HCT116 (cell line): ENCODE results near the gene LDLRAD4. TPM values are rescaled to one million over a fixed set of nuclear protein-coding genes. Genes with fewer than 3 reads are reported as not detected.

Source experiments
- ATAC-seq: fragments of 200-7000 bp; cut with Tn5 transposase; 2 replicates; pipeline ENCODE4 v1.9.1; 2020; ENCODE audit warnings: mild to moderate bottlenecking, moderate library complexity
- BruUV-seq: library from RNA; stranded (reverse); fragments of 400-500 nt; replicated peaks from 2 replicates; lab custom pipeline; 2021; lab: Mats Ljungman, UMichigan
- CTCF ChIA-PET: fragments of 300-600 bp; sonication (Branson Sonifier 250); formaldehyde crosslinking; loops from one replicate; lab custom pipeline; 2021; ENCODE audit warnings: antibody characterized with exemption; lab: Charles Lee
- POLR2A ChIA-PET: fragments of 300-600, 350-600 bp; sonication (Branson Sonifier 250); formaldehyde crosslinking; loops from one replicate; lab custom pipeline; 2021; ENCODE audit warnings: antibody characterized with exemption; lab: Charles Lee
- RAD21 ChIA-PET, 2 experiments: fragments of 300-600 bp; sonication (Branson Sonifier 250); formaldehyde crosslinking; loops; one replicate each; lab custom pipeline; 2023; ENCODE audit warnings: low total read pairs in 2 of 2; ENCODE audit not compliant: uncharacterized antibody in 2 of 2, unreplicated experiment in 2 of 2, low non-redundant PET in 1 of 2; lab: Charles Lee
- DNase-seq: peaks from one replicate; pipeline ENCODE4 v3.0.0-alpha.2; 2010; ENCODE audit warnings: low read depth, low spot score
- H2AFZ ChIP-seq: fragments of 200-600 bp; shearing (Covaris generic), sonication (generic); 2 replicates; pipeline ENCODE4 v1.6.1; 2017; ENCODE audit warnings: low read depth, mixed run types, mixed read lengths, antibody characterized with exemption, low read length; ENCODE audit not compliant: poor library complexity, severe bottlenecking
- H3K27ac ChIP-seq: 2 replicates; pipeline ENCODE4 v1.5.1; 2012; ENCODE audit warnings: low read depth, low read length
- H3K27me3 ChIP-seq: fragments of 200-600 bp; sonication (generic); 2 replicates; pipeline ENCODE4 v1.6.1; 2016; ENCODE audit warnings: mixed run types, low read length, mixed read lengths; ENCODE audit not compliant: insufficient read depth
- H3K36me3 ChIP-seq, 2 experiments: fragments of 200-500 bp in 1 of 2; fragments of 200-600 bp in 1 of 2; sonication (Bioruptor generic) in 1 of 2; sonication (generic) in 1 of 2; 2 replicates each; pipeline versions ENCODE4 v1.5.1 to v1.6.1; 2014 to 2016; ENCODE audit warnings: low read length in 2 of 2, inconsistent platforms in 1 of 2, mixed read lengths in 1 of 2, mixed run types in 1 of 2; ENCODE audit not compliant: insufficient read depth in 2 of 2, control insufficient read depth in 1 of 2
- H3K4me1 ChIP-seq, 2 experiments: fragments of 200-600 bp in 1 of 2; sonication (generic) in 1 of 2; 2 replicates each; pipeline versions ENCODE4 v1.5.1 to v1.6.1; 2012 to 2017; ENCODE audit warnings: low read length in 2 of 2, inconsistent platforms in 1 of 2, mild to moderate bottlenecking in 1 of 2, mixed read lengths in 1 of 2, mixed run types in 1 of 2, moderate library complexity in 1 of 2; ENCODE audit not compliant: insufficient read depth in 2 of 2, control insufficient read depth in 1 of 2
- H3K4me2 ChIP-seq: fragments of 200-600 bp; sonication (generic); 2 replicates; pipeline ENCODE4 v1.6.1; 2017; ENCODE audit warnings: mixed run types, low read length, mixed read lengths
- H3K4me3 ChIP-seq, 2 experiments: fragments of 200-600 bp in 1 of 2; sonication (generic) in 1 of 2; replicated peaks in 1 of 2; 2 replicates each; pipeline ENCODE4 v1.5.1; 2011 to 2016; ENCODE audit warnings: low read length in 2 of 2, control low read depth in 1 of 2, low read depth in 1 of 2, mild to moderate bottlenecking in 1 of 2, mixed read lengths in 1 of 2, mixed run types in 1 of 2
- H3K79me2 ChIP-seq: fragments of 200-600 bp; sonication (generic); 2 replicates; pipeline ENCODE4 v1.6.1; 2017; ENCODE audit warnings: mild to moderate bottlenecking, mixed run types, low read length, moderate library complexity, mixed read lengths; ENCODE audit not compliant: insufficient read depth
- H3K9ac ChIP-seq: fragments of 200-600 bp; sonication (generic); 2 replicates; pipeline ENCODE4 v1.6.1; 2016; ENCODE audit warnings: low read length, mixed read lengths
- H3K9me2 ChIP-seq: fragments of 200-600 bp; sonication (generic), shearing (Covaris generic); 2 replicates; pipeline ENCODE4 v1.6.1; 2017; ENCODE audit warnings: mixed run types, mild to moderate bottlenecking, moderate library complexity; ENCODE audit not compliant: insufficient read depth
- H3K9me3 ChIP-seq, 2 experiments: fragments of 200-500 bp in 1 of 2; fragments of 200-600 bp in 1 of 2; sonication (Bioruptor generic) in 1 of 2; sonication (generic) in 1 of 2; 2 replicates each; pipeline ENCODE4 v1.6.1; 2014 to 2017; ENCODE audit warnings: low read length in 2 of 2, mixed read lengths in 2 of 2, inconsistent platforms in 1 of 2, low read depth in 1 of 2, mild to moderate bottlenecking in 1 of 2, mixed run types in 1 of 2, moderate library complexity in 1 of 2; ENCODE audit not compliant: control insufficient read depth in 1 of 2, insufficient read depth in 1 of 2
- H4K20me1 ChIP-seq: fragments of 200-600 bp; sonication (generic), shearing (Covaris generic); 2 replicates; pipeline ENCODE4 v1.6.1; 2017; ENCODE audit warnings: mixed run types, mild to moderate bottlenecking, moderate library complexity; ENCODE audit not compliant: insufficient read depth
- CEBPB ChIP-seq: IDR thresholded peaks from 2 replicates; pipeline ENCODE4 v1.6.1; 2012; ENCODE audit warnings: low read depth
- EZH2 ChIP-seq: fragments of 200-600 bp; sonication (generic); IDR thresholded peaks from 2 replicates; pipeline ENCODE4 v1.6.1; 2017; ENCODE audit warnings: antibody characterized with exemption, mixed run types
- REST ChIP-seq: IDR thresholded peaks from 2 replicates; pipeline ENCODE4 v1.6.1; 2012; ENCODE audit warnings: low read depth
- TCF7L2 ChIP-seq: IDR thresholded peaks from 2 replicates; pipeline ENCODE4 v1.7.0; 2011; ENCODE audit warnings: borderline replicate concordance, inconsistent platforms; ENCODE audit not compliant: insufficient read depth, insufficient read length; ENCODE audit errors: extremely low read depth
- intact Hi-C: fragments of 100-400 bp; cut with micrococcal nuclease; formaldehyde crosslinking; loops from 2 replicates; pipeline ENCODE4 v1.10.0; 2022
- total RNA-seq: library from RNA; stranded (reverse); gene quantifications from one replicate; pipeline ENCODE4 v1.2.1, GENCODE V29; 2021; ENCODE audit not compliant: unreplicated experiment
- TF ChIP-seq, protein P1 (sequence below): IDR thresholded peaks from 2 replicates; pipeline ENCODE4 v1.6.1; 2012

Gene LDLRAD4
- total RNA-seq, 1 experiment from 2014 or later, result 1.2 TPM

GRCh38 chr18:13371689-13372418 is 153.3 kb downstream of the LDLRAD4 start:
- Histone ChIP-seq H3K4me3 (no peak overlapping the region), H3K36me3 (no peaks in the 10 kb centered on the region), H3K9me2 (no peaks in the 10 kb centered on the region), H4K20me1 (no peaks in the 10 kb centered on the region), H3K27ac (no peak overlapping the region), H3K4me1 (peaks cover 21 to 31% of the 10 kb centered on the region in 2 experiments), H3K4me2 (no peak overlapping the region), H3K9me3 (no peaks in the 10 kb centered on the region), H2AFZ (no peak overlapping the region), H3K79me2 (no peaks in the 10 kb centered on the region), H3K27me3 (no peaks in the 10 kb centered on the region), H3K9ac (no peak overlapping the region)
- ATAC-seq (no peak), DNase-seq (no peak)
- ChIA-PET POLR2A (no interaction called here), CTCF (no interaction called here), RAD21 (no interaction called here)
- TF ChIP-seq REST (no peak), TCF7L2 (no peak), CEBPB (no peak), EZH2 (no peak)
- TF ChIP-seq, protein P1, sequence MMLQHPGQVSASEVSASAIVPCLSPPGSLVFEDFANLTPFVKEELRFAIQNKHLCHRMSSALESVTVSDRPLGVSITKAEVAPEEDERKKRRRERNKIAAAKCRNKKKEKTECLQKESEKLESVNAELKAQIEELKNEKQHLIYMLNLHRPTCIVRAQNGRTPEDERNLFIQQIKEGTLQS, result no peak
- intact Hi-C loops, result no loop called here
- no TSS peak for BruUV-seq
